K562 (cell line): ENCODE data around the gene USP20. TPM values are rescaled to one million over a fixed set of nuclear protein-coding genes. Genes with fewer than 3 reads are reported as not detected.
A peak's percentile ranks its signal among the peaks of the same experiment; 100 is the strongest.

Experiments
- HMGN3 ChIP-seq: IDR thresholded peaks from 2 replicates; pipeline ENCODE4 v1.6.1; 2011; ENCODE audit warnings: borderline replicate concordance, low read depth, mild to moderate bottlenecking, mixed read lengths, low read length; ENCODE audit not compliant: insufficient read length; ENCODE audit errors: extremely low read depth
- MECOM ChIP-seq: fragments of 250-450 bp; sonication (Bioruptor Pico); IDR thresholded peaks from 2 replicates; pipeline ENCODE4 v1.8.0; 2022; ENCODE audit warnings: inconsistent platforms
- NFATC3 ChIP-seq: fragments of 450-650 bp; IDR thresholded peaks from 2 replicates; pipeline ENCODE4 v1.6.1; 2017; ENCODE audit warnings: mild to moderate bottlenecking
- POLR2B ChIP-seq: fragments of 450-650 bp; IDR thresholded peaks from 2 replicates; pipeline ENCODE4 v1.6.1; 2018; ENCODE audit warnings: low read depth; ENCODE audit not compliant: partially characterized antibody
- RBM39 ChIP-seq: fragments of 200-400 bp; formaldehyde crosslinking; optimal IDR thresholded peaks from 2 replicates; pipeline ENCODE3; 2018; ENCODE audit warnings: low read depth, low read length
- SMARCB1 ChIP-seq: IDR thresholded peaks from 2 replicates; pipeline ENCODE4 v1.6.1; 2011; ENCODE audit warnings: improper control_type of control experiment, low read depth; ENCODE audit not compliant: insufficient read length
- SMARCC2 ChIP-seq: fragments of 450-650 bp; IDR thresholded peaks from 2 replicates; pipeline ENCODE4 v1.6.1; 2017; ENCODE audit warnings: antibody characterized with exemption, moderate library complexity, mild to moderate bottlenecking, low read depth
- ZNF41 ChIP-seq: fragments of 250-450 bp; sonication (Bioruptor Pico); conservative IDR thresholded peaks from 2 replicates; pipeline ENCODE4 v1.4.0; 2020; ENCODE audit warnings: mild to moderate bottlenecking
- polyA plus RNA-seq, 8 experiments: library from polyadenylated mRNA; depleted of rRNA in 4 of 8; stranded (reverse) in 5 of 8; unstranded in 3 of 8; fragments of >200 nt; fragmentation: Nextera tagmentation in 2 of 8; fragmentation: Illumina TruSeq in 1 of 8; extraction: Ambion mirVana in 2 of 8; extraction: Trizol in 1 of 8; gene quantifications; 2 replicates each; pipeline versions ENCODE4 v1.2.1 to v1.2.3, GENCODE V29; 2011 to 2014; ENCODE audit warnings: inconsistent platforms in 1 of 8, missing spikeins in 1 of 8
- total RNA-seq, 7 experiments: library from RNA; depleted of rRNA in 6 of 7; stranded (reverse); fragments of >200 nt in 6 of 7; fragmentation: Illumina TruSeq in 2 of 7; extraction: Trizol in 2 of 7; gene quantifications; 2 replicates each; pipeline versions ENCODE4 v1.2.1 to v1.2.3, GENCODE V29; 2011 to 2021; ENCODE audit warnings: low replicate concordance in 1 of 7
- TF ChIP-seq, protein P1 (sequence below): fragments of 450-650 bp; IDR thresholded peaks from 2 replicates; pipeline ENCODE4 v1.6.1; 2016; ENCODE audit warnings: antibody characterized with exemption
- TF ChIP-seq, protein P2 (sequence below): fragments of 450-650 bp; IDR thresholded peaks from 2 replicates; pipeline ENCODE4 v1.6.1; 2017; ENCODE audit warnings: antibody characterized with exemption, mild to moderate bottlenecking
- TF ChIP-seq, protein P3 (sequence below): fragments of 450-650 bp; formaldehyde crosslinking; IDR thresholded peaks from 2 replicates; pipeline ENCODE4 v1.4.0; 2022; ENCODE audit warnings: mild to moderate bottlenecking, moderate library complexity
- TF ChIP-seq, protein P4 (sequence below): fragments of 250-450 bp; sonication (Bioruptor Pico); IDR thresholded peaks from 2 replicates; pipeline ENCODE4 v1.4.0; 2020; ENCODE audit warnings: mild to moderate bottlenecking

USP20 gene
- total and polyA plus RNA-seq, 9 of the 15 experiments (the other 6 are each of a cell fraction or from before 2014, with no cell fraction given) = 1.9 to 136 (median 49.1) TPM

DNA sequence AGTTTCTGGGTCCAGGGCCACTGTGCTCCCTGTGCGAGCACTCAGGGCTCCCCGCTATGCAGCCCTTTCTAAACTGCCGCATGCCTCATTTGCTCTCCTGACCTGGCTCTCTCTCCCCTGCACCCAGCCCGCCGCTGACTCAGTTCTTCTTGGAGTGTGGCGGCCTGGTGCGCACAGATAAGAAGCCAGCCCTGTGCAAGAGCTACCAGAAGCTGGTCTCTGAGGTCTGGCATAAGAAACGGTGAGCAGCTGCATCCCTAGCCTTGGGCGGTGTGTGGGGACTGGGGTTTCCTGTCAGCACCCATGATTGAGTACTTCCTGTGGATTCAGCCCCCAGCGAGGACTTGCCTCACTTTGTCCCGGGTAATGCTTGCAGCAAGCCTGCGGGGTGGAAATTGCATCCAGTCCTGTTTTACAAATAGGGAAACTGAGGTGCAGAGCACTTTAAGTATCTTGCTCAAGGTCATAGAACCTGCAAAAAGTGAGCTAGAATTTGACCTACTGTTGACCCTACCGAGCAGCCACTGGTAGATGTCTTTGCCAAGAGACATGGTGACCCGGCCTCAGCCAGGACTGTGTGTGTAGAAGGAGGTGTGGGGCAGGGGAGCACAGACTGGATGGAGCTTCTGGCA, 27.9 kb downstream of the USP20 start (continued):
- TF ChIP-seq, protein P1, sequence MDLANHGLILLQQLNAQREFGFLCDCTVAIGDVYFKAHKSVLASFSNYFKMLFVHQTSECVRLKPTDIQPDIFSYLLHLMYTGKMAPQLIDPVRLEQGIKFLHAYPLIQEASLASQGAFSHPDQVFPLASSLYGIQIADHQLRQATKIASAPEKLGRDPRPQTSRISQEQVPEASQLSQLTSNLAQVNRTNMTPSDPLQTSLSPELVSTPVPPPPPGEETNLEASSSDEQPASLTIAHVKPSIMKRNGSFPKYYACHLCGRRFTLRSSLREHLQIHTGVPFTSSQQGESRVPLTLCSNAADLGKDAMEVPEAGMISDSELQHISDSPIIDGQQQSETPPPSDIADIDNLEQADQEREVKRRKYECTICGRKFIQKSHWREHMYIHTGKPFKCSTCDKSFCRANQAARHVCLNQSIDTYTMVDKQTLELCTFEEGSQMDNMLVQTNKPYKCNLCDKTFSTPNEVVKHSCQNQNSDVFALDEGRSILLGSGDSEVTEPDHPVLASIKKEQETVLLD = peak; percentile 92
- peak; percentile 88 for TF ChIP-seq ZNF41 (CRISPR knock-in tag)
- peak; percentile 100 for TF ChIP-seq HMGN3
- TF ChIP-seq, protein P2, sequence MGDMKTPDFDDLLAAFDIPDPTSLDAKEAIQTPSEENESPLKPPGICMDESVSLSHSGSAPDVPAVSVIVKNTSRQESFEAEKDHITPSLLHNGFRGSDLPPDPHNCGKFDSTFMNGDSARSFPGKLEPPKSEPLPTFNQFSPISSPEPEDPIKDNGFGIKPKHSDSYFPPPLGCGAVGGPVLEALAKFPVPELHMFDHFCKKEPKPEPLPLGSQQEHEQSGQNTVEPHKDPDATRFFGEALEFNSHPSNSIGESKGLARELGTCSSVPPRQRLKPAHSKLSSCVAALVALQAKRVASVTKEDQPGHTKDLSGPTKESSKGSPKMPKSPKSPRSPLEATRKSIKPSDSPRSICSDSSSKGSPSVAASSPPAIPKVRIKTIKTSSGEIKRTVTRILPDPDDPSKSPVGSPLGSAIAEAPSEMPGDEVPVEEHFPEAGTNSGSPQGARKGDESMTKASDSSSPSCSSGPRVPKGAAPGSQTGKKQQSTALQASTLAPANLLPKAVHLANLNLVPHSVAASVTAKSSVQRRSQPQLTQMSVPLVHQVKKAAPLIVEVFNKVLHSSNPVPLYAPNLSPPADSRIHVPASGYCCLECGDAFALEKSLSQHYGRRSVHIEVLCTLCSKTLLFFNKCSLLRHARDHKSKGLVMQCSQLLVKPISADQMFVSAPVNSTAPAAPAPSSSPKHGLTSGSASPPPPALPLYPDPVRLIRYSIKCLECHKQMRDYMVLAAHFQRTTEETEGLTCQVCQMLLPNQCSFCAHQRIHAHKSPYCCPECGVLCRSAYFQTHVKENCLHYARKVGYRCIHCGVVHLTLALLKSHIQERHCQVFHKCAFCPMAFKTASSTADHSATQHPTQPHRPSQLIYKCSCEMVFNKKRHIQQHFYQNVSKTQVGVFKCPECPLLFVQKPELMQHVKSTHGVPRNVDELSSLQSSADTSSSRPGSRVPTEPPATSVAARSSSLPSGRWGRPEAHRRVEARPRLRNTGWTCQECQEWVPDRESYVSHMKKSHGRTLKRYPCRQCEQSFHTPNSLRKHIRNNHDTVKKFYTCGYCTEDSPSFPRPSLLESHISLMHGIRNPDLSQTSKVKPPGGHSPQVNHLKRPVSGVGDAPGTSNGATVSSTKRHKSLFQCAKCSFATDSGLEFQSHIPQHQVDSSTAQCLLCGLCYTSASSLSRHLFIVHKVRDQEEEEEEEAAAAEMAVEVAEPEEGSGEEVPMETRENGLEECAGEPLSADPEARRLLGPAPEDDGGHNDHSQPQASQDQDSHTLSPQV = no peak
- TF ChIP-seq, protein P3, sequence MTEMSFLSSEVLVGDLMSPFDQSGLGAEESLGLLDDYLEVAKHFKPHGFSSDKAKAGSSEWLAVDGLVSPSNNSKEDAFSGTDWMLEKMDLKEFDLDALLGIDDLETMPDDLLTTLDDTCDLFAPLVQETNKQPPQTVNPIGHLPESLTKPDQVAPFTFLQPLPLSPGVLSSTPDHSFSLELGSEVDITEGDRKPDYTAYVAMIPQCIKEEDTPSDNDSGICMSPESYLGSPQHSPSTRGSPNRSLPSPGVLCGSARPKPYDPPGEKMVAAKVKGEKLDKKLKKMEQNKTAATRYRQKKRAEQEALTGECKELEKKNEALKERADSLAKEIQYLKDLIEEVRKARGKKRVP (CRISPR knock-in tag) = peak; percentile 79
- peak; percentile 85 for TF ChIP-seq NFATC3
- TF ChIP-seq SMARCC2 = peak; percentile 100
- TF ChIP-seq, protein P4, sequence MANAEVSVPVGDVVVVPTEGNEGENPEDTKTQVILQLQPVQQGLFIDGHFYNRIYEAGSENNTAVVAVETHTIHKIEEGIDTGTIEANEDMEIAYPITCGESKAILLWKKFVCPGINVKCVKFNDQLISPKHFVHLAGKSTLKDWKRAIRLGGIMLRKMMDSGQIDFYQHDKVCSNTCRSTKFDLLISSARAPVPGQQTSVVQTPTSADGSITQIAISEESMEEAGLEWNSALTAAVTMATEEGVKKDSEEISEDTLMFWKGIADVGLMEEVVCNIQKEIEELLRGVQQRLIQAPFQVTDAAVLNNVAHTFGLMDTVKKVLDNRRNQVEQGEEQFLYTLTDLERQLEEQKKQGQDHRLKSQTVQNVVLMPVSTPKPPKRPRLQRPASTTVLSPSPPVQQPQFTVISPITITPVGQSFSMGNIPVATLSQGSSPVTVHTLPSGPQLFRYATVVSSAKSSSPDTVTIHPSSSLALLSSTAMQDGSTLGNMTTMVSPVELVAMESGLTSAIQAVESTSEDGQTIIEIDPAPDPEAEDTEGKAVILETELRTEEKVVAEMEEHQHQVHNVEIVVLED = peak; percentile 56
- TF ChIP-seq POLR2B = peak; percentile 17
- TF ChIP-seq RBM39 = peak; percentile 86
- TF ChIP-seq MECOM (CRISPR knock-in tag) = peak; percentile 91
- peak; percentile 99 for TF ChIP-seq SMARCB1
